KOPT-K1 (cell line): ENCODE measurements around the gene TMEM191C.
"Not testable (repeated sequence)": the region's sequence is repeated elsewhere in the genome, so short reads cannot be mapped to it uniquely, and the experiment has no call there.

ENCODE experiments used
- H3K27ac ChIP-seq: fragments of 200-600 bp; sonication (generic); 2 replicates; pipeline ENCODE4 v1.5.1; 2016; ENCODE audit warnings: antibody characterized with exemption, mild to moderate bottlenecking, low read depth, low read length; ENCODE audit not compliant: poor library complexity, severe bottlenecking
- H3K36me3 ChIP-seq: fragments of 200-600 bp; sonication (generic); 2 replicates; pipeline ENCODE4 v1.5.1; 2017; ENCODE audit warnings: antibody characterized with exemption, mild to moderate bottlenecking, low read length, moderate library complexity; ENCODE audit not compliant: insufficient read depth
- H3K9me3 ChIP-seq: fragments of 200-600 bp; sonication (generic); 2 replicates; pipeline ENCODE4 v1.5.1; 2017; ENCODE audit warnings: antibody characterized with exemption, low read length, mild to moderate bottlenecking; ENCODE audit not compliant: insufficient read depth, poor library complexity, severe bottlenecking

Gene TMEM191C

GRCh38 chr22:21451545-21452520 is 15.4 kb upstream of the TMEM191C start:
- H3K27ac ChIP-seq: no peak overlapping the region

GRCh38 chr22:21452666-21453065 is 14.5 kb upstream of the TMEM191C start:
- H3K27ac ChIP-seq, H3K36me3 ChIP-seq, H3K9me3 ChIP-seq: not testable (repeated sequence)

More at GRCh38 chr22:21451545-21452520, 15.4 kb upstream of the TMEM191C start:
- no peaks in the 10 kb centered on the region for H3K9me3 ChIP-seq
- H3K36me3 ChIP-seq: peaks cover 15% of the 10 kb centered on the region; the same call in 1 of the 2 replicates

DNA sequence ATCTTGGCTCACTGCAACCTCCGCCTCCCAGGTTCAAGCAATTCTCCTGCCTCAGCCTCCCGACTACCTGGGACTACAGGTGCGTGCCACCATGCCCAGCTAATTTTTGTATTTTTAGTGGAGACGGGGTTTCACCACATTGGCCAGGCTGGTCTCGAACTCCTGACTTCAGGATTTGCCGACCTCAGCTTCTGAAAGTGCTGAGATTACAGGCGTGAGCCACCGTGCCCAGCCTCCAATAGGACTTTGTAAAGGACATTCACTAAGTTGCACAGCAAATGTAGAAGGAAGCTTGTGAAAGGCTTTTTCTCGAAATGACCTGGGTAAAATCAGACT is 12.2 kb upstream of the TMEM191C start:
- H3K9me3 ChIP-seq, H3K27ac ChIP-seq, H3K36me3 ChIP-seq: not testable (repeated sequence)

GRCh38 chr22:21455334-21456089 is 11.7 kb upstream of the TMEM191C start:
- Histone ChIP-seq H3K36me3 (no peaks in the 10 kb centered on the region), H3K27ac (no peak overlapping the region)

DNA sequence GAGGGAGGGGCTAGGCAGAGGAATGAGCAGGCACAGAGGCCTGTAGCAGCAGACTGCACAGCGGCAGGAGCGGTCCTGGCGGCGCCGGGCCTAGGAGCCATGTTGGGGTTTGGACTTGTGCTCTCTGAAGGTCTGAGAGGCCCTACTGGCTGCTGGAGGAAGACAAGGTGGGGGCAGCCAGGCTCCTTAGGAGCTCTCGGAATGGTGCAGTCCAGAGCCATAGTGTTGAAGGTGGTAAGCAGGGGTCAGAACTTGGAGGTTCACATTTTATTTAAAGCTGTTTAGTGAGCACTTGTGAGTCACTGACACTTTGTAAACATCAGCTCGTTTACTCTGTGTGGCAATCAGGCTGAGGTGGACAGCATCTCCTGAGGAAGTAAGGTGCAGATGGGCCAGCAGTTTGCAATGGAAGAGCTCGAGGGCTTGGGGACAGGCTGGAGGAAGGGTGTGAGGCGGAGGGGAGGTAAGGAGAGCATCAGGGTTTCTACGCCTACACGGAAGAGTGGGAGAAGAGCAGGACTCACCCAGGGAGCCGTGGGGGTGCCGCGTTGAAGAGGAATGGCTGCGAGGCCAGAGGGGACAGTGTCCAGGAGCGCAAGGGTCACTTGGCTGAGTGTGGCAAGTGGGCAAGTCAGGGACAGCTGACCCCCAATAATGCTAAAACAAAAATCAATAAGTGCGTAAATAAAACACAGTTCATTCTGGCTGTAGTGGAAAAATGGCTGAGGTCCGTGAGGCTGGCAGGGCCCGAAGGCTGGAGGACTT is 10.0 kb upstream of the TMEM191C start:
- Histone ChIP-seq H3K36me3 (no peaks in the 10 kb centered on the region), H3K9me3 (no peaks in the 10 kb centered on the region), H3K27ac (no peak overlapping the region)

More at GRCh38 chr22:21455334-21456089, 11.7 kb upstream of the TMEM191C start:
- no peaks in the 10 kb centered on the region for H3K9me3 ChIP-seq

DNA sequence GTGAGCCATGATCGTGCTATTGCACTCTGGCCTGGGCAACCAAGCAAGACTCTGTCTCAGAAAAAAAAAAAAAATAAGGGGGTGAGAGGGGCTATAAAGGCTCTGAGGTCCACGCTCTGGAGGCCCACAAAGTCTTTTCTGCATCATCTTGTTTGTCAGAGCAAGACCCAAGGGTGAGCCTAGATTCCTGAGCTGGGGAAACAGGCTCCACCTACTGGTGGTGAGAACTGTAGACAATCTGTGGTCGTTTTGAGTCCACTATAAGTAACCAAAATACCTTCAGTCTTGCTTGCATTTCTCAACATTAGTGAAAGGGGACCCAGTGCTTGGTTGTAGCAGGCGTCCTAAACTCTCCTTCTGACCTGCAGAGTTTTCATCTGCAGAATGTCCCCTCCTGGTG is 4.5 kb upstream of the TMEM191C start:
- H3K9me3 ChIP-seq, H3K36me3 ChIP-seq, H3K27ac ChIP-seq: not testable (repeated sequence)

GRCh38 chr22:21468194-21469096 is 1.3 kb downstream of the TMEM191C start:
- H3K9me3 ChIP-seq, H3K27ac ChIP-seq, H3K36me3 ChIP-seq: not testable (repeated sequence)

DNA sequence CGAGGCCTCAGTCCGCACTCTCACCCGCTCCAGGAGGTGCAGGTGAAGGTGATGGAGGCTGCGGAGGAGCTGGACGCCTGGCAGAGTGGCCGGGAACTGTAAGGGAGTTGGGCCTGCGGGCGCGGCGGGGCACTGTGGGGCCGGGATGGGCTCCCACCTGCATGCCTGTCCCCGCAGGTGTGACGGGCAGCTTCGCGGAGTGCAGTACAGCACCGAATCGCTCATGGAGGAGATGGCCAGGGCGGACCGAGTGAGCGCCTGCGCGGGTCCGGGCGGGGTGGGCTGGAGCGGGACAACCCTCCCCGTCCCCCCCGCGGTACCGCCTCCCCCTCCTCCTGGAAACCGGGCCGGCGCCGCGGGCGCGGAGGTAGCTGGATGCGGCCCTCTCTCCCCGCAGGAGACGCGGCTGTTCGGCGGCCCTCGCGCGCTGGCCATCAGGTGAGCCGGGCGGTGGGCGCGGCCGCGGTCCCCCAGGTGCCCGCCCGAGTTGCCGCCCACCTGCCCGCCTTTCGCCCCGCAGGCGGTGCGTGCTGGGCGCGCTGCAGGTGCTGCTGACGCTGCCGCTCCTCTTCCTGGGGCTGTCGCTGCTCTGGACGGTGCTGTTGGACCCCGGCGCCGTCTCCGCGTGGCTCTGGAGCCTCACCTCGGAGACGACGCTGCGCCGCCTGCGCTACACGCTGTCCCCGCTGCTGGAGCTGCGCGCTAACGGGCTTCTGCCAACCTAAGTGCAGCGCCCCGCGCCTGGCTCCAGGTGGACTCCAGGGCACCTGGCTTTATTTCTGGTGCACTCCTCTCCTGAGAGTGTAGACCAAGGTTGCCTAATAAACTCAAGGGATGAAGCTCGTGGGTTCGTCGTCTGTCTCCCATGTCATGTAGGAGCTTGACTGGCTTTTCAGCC is 2.2 kb downstream of the TMEM191C start:
- H3K27ac ChIP-seq, H3K9me3 ChIP-seq, H3K36me3 ChIP-seq: not testable (repeated sequence)

- not testable (repeated sequence) for H3K36me3 ChIP-seq, H3K9me3 ChIP-seq, H3K27ac ChIP-seq
Measured at GRCh38 chr22:21472984-21473383, 5.8 kb downstream of the TMEM191C start.

DNA sequence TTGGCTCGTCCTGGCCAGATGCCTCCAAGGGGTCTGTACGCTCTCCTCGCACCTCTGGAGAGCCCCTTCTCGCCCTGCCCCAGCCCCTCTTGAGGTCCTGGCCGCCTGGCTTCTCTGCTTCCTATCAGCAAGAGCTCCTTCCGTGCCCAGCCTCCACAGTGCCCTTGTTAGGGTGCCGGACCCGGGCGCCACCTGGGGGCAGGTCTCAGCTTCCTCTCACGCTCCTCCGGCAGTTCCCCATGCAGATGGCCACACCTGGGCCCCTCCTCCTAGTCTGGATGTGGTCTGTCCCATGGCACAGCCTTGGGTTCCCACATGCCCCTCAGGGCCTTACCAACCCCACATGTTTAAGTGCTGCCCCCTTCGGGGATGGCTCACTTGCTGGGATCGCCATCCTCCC is 6.5 kb downstream of the TMEM191C start:
- not testable (repeated sequence) for H3K9me3 ChIP-seq, H3K27ac ChIP-seq, H3K36me3 ChIP-seq

GRCh38 chr22:21484039-21484438 is 16.9 kb downstream of the TMEM191C start:
- not testable (repeated sequence) for H3K36me3 ChIP-seq, H3K27ac ChIP-seq, H3K9me3 ChIP-seq

GRCh38 chr22:21487723-21488122 is 20.5 kb downstream of the TMEM191C start:
- not testable (repeated sequence) for H3K27ac ChIP-seq, H3K9me3 ChIP-seq, H3K36me3 ChIP-seq

DNA sequence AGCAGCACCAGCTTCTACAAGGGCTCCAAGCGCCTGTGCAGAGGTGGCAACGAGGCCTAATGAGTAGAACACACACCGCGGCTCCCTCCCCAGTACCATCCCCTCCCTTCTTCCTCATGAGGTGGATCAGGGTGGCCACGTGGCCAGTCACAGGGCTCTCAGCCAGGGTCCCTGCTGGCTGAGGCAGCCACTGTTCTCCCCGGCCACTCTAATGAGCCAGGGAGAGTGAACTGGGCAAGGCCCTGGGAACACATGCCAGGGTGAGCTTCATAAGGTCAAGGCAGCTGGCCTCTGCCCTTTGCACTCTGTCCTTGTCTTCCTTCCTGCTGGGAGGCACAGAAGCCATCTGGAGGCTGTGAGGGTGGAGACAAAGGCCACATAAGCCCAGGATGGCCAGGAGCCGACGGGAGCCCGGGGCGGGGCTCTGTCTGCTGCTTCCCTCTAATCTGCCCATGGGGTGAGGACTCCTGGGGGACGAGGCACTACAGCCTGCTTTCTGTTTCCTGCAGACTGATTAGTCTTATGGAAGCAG is 22.0 kb downstream of the TMEM191C start:
- H3K27ac ChIP-seq, H3K9me3 ChIP-seq: not testable (repeated sequence)

More for the DNA sequence above, 22.0 kb downstream of the TMEM191C start:
- H3K36me3 ChIP-seq: not testable (repeated sequence)
